Amniotic stem cell (primary cell): ENCODE data around the gene WWC2.
"Not testable (repeated sequence)": the region's sequence is repeated elsewhere in the genome, so short reads cannot be mapped to it uniquely, and the experiment has no call there.

Experiments
- DNase-seq: peaks from one replicate; lab custom pipeline; 2025; lab: John Stamatoyannopoulos, UW

Gene WWC2

DNA sequence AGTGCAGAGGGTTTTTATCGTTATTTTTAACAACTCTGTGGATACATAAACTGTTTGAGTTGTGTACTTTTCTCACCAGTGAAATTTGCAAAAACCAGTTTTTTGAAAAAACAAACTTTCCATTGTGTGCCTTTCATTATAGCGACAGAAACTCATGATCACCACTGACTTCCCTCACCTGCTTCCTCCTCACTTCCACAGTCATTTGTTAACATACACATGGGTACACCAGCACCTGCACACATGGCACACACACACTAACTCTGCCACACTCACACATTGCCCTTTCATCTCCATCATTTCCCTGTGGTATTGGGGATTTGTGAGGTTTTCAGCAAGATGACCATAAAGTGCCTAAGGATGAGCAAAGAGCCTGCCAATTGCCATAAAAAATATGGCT, 200.4 kb downstream of the WWC2 start:
- DNase-seq, result no peak

- DNase-seq, result no peak
Measured at GRCh38 chr4:183300070-183300469, 201.0 kb downstream of the WWC2 start.

DNA sequence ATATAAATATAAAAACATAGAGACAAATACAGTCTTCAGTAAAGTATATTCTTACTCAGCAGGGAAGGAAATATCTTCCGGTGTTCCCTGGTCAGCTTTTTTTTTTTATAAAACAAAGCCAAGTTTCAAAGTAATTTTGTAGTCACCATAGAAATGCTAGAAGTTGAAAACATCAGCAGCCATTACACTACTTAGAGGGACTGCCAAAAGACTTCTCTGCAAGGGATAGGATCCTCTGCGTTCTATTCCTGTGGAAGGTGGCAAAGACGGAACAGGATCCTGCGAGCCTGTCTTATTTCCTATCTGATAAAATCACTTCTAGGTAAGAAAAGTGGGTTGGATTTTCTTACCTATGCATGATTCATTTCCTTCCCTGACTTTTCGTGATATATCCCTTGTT, 201.6 kb downstream of the WWC2 start:
- no peak for DNase-seq

DNA sequence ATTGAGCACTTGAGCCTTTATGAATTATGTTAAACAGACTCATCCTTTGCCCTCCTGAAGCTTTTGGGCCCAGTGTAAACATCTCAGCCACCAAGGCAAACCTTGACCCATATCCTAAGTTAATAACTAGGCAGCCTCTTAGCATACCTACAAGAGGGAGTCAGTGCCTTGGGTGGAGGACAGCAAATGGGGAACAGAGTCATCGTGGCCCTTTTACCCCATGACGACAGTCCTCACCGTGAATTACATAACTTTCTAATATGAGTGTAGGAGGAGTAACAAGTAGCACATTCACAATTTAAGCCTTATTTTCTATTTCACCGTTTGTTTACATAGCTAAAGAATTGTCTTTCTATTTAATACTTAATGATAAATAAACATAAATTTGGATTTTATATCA, 204.2 kb downstream of the WWC2 start:
- no peak for DNase-seq

GRCh38 chr4:183304067-183304466, 205.0 kb downstream of the WWC2 start:
- DNase-seq, result no peak

GRCh38 chr4:183304538-183304937, 205.5 kb downstream of the WWC2 start:
- no peak for DNase-seq

DNA sequence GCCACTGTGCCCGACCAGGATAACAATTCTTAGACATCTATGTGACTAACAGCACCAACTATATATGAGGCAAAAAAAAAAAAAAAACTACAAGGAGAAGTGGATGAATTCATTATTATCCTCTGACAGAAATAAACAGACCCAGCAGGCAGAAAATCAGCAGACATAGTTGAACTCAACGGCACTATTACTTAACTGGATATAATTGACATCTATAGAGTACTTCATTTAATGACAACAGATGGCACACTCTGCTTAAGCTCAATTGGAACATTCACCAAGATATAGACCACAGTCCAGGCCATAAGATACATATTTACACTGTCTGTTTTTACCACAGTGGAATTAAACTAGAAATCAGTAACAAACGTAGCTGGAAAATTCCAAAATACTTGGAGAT, 207.8 kb downstream of the WWC2 start:
- no peak for DNase-seq

DNA sequence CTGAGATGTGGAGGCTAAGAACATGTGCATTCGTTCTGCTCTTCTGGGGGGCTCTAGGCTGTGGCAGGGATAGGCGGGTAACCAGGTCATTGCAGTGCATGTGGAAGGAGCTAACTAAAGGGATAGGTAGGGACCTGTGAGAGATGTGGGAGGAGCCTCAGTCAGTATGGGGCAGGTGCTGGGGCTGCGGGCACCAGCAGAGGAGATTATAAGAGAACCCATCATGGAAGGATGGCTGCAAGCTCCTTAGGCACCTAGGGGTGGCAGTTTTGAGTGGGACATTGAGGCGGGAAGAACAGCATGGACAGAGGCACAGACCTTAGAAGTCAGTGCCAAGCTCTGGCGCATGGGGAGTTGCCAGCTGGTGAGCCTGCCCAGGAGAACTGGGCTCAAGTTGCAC, 213.8 kb downstream of the WWC2 start:
- no peak for DNase-seq

- no peak for DNase-seq
Measured at GRCh38 chr4:183314336-183314735, 215.3 kb downstream of the WWC2 start.

DNA sequence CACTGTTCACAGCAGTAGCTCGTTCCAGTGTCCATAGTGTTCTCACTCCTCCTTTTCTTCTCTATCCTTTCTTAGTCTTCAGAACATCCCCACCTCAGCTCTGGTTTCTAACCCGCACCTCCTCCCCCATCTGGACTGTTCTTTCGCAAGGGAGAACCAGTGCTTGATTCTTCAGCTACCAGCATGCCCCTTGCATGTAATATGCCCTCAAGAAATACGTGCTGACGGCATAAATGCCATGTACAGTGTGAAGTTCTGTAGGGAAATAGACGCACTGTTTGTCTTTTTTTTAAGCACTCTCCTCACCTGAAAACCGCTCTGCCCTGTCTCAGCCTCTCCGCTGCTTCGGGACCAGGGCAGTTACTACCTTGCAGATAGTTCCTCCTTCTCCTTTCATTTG, 215.7 kb downstream of the WWC2 start:
- DNase-seq, result no peak

GRCh38 chr4:183318656-183319055, 219.6 kb downstream of the WWC2 start:
- no peak for DNase-seq

DNA sequence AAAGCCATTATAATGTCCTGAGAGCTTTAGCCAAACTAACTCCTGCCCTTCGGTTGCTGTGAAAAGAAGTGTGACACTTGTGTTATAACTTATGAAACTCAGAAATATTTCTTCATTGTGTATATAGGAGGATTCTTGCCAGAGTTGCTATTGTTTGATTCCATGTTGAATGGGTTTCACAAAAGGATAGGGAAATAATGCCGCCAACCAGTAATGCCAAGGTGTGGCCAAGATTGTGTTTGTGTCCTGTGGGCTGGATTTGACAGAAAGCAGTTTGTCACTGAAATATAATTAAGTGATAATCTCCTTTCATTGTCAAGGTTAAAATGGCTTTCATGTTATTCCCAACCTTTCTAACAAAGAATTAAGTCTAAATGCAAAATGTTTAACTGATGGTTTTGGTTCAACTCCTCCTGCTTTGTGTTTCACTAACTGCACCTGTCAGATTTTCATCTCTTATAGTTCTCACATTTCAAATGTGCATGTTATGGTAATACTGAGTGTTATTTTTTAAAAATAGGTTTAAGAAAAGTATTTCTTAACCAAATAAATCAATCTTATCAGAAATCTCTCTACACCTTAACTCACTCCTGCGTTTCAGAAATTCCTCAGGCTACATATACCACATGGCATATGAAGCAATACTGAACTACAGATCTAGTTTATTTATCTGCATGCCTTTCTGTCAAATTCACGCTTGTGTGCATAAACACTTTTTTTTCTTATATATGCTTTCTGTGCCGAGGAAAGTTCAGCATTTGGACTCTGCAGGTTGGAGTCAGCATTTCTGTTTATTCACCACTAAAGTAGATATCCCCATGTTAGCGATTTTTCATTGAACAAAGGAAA, 221.4 kb downstream of the WWC2 start, which contains the start of gene CLDN22:
TSS of gene CLDN22 (minus strand) at position 66 of the 849 bp plus-strand sequence. CDS start at position 8, 58 bp downstream.
- no peak for DNase-seq

- no peak for DNase-seq
Measured at GRCh38 chr4:183321079-183321478, 222.0 kb downstream of the WWC2 start.

DNA sequence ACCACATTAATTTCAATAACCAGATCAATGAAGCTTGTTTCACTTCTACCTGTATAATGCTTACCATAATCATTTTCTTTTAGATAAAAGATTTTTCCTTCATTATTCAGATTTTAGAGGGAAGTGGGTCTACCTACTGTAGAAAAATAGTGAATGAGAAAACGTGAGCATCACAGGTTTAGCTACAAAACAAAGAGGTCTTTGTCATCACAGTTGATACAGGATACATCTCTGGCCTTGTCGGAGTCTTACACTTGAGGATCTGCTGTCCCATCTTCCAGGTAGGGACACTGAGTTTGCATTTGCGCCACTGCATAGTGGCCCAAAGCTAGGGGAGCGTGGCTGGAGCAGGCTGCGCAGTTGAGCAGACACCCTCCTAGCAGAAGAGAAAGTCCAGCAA, 222.5 kb downstream of the WWC2 start:
- no peak for DNase-seq

DNA sequence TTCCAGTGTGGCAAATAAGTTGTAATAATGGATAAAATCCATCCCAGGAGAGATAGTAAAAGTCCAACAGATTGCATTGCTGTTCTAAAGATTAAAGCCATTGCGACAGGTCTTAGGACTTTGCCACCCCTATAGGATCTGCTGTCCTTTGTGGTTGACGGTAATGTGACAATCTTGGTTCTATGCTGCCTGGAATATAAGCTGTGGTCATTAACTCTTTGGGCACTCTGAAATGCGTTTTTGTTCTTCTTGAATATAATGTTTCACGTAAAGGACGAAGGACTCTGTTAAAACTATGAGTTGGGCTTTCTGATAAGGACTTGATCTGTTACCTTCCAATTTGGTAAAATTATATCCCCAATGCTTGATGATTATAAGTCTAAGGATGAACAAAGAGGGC, 223.3 kb downstream of the WWC2 start, which contains the start of gene CLDN24:
TSS of gene CLDN24 (minus strand) at position 101 of the 400 bp plus-strand sequence. CDS start at position 101, 0 bp downstream.
- no peak for DNase-seq

DNA sequence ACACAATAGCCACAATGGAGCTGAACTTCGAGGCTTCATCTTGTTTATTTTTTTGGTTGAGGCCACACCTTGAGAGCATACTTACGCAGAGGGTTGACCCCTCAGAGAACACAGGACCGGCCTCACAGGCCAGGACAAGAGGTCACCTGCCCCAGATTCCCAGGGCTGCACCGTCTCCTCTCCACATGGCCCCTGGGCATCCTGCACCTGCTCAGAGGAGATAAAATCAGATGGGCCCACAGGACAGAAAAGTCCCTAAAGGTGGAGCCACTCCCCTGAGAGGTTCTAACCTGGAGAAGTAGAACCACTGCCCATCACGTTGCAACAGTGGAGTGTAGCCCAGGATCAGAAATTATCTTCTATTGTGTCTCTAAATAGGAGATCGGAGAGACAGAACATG, 224.2 kb downstream of the WWC2 start:
- DNase-seq, result no peak

GRCh38 chr4:183324056-183324455, 225.0 kb downstream of the WWC2 start:
- not testable (repeated sequence) for DNase-seq

DNA sequence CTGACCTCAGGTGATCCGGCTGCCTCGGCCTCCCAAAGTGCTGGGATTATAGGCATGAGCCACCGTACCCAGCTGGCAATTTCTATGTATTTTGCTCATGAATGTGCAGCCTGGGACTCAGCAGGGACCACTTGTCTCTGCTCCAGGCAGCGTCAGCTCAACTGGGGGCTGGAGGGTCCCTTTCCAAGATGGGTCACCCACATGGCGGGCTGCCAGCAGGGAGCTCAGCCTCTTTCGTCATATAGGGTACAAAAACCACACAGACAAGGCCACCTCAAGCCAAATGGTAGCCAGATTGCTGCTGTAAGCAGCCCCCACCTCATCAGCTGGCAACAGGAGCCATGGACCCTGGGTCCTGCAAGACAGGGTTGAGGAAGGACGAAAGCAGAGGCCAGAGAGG, 225.6 kb downstream of the WWC2 start:
- DNase-seq, result no peak

DNA sequence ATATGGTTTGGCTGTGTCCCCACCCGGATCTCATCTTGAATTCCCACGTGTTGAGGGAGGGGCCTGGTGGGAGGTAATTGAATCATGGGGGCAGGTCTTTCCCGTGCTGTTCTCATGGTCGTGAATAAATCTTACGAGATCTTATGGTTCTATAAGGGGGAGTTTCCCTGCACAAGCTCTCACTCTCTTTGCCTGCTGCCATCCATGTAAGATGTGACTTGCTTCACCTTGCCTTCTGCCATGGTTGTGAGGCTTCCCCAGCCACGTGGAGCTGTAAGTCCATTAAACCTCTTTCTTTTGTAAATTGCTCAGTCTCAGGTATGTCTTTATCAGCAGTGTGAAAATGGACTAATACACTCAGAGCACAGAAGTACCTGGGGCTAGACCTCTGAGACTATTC, 227.3 kb downstream of the WWC2 start:
- not testable (repeated sequence) for DNase-seq

DNA sequence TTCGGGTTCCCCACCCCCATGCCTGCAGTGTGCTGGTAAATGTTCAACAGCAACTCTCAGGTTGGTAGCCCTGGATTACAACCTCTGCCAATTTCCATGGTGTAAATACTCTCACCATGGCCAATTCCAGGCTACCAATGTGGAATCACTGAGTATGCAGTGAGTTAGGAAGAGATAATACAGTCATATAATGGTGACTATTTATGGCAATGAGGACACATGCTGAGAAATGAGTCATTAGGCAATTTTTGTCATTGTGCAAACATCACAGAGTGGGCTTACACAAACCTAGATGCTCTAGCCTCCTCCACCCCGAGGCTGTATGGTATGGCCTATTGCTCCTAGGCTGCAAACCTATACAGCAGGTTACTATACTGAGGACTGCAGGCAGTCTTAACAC, 227.8 kb downstream of the WWC2 start:
- no peak for DNase-seq

DNA sequence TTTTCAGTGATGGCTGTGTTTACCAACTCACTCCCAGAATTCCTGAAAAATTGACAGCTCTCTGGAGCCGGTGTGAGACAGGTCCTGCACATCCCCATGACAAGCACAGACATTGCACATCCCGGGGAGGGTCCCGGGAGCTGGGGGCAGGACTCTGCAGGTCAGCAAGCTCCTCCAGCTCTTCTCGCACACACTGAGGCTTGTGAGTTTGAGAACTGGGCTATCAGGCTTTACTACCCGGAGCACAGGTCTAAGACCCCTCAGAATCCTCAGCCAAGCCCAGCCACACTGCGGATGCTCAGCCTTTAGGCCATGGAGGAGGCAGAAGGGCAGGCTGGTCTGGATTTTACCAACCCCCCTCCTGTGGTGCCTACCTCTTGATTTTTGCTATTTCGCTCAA, 228.8 kb downstream of the WWC2 start:
- DNase-seq, result no peak

- DNase-seq, result no peak
Measured at GRCh38 chr4:183328832-183329231, 229.8 kb downstream of the WWC2 start.

DNA sequence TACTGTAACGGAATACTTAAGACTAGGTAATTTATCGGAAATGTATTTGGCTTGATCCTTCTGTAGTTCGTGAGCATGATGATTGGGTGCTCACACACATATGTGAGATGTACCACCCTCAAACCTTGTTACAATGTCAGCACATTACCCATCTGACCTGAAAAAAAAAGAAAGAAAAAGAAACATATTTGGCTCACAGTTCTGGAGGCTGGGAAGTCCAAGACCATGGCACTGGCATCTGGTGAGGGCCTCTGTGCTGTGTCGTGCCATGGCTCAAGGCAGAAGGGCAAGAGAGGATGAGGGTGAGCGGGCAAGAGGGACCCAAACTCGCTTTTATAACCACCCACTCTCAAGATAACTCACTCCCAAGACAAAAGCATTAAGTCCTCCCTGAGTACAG, 230.2 kb downstream of the WWC2 start:
- no peak for DNase-seq
